HG02970 (cell line): ENCODE measurements around the gene PLK2.

ENCODE experiments used
- ATAC-seq: cut with Tn5 transposase; IDR thresholded peaks from one replicate; pipeline ENCODE4 v1.9.1; 2021; ENCODE audit warnings: mild to moderate bottlenecking, moderate library complexity, moderate number of reproducible peaks; ENCODE audit not compliant: unreplicated experiment, low FRiP score

PLK2 gene

DNA sequence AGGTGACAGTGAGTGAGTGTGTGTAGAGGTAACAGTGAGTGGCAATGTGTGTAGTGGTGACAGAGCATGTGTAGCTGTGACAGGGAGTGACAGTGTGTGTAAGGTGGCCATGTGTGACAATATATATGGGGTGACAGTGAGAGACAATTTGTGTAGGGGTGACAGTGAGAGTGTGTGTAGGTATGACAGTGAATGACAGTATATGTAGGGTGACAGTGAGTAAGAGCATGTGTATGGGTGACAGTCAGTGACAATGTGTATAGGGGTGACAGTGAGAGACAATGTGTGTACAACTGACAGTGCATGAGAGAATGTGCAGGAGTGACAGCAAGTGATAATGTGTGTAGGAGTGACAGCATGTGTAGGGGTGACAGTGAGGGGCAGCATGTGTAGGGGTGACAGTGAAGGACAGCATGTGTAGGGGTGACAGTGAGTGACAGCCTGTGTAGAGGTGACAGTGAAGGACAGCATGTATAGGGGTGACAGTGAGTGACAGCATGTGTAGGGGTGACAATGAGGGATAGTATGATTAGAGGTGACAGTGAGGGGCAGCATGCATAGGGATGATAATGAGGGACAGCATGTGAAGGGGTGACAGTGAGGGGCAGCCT lies 21.3 kb upstream of the PLK2 start:
- ATAC-seq, result no peak

DNA sequence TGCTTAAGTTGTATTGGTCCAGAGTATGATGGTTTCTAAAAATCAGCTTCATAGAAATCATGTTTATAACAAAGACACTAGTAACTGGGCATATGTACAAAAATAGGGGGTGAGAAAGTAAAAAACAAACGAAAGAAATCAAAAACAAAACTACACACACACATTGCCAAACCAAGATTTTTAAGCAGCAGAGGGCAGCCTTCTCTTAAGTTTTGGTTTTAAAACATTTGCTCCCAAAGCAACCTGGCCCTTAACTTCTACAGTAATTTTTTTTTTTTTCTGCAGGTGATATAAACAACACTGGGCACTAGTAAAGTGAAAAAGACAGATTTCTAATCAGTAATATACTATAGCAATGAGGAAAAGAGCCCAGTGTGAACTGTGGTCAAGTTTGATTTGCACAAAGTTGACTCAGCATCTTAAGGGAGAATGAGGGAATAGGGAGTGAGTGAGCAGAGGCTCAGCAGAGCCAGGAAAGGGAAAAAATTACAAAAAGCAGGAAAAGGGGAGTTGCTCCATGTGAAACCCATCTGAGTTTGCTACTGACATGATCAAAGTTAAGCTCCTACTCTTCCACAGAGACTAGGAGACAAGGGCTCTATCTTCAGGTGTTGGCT lies 18.0 kb upstream of the PLK2 start:
- no peak for ATAC-seq

DNA sequence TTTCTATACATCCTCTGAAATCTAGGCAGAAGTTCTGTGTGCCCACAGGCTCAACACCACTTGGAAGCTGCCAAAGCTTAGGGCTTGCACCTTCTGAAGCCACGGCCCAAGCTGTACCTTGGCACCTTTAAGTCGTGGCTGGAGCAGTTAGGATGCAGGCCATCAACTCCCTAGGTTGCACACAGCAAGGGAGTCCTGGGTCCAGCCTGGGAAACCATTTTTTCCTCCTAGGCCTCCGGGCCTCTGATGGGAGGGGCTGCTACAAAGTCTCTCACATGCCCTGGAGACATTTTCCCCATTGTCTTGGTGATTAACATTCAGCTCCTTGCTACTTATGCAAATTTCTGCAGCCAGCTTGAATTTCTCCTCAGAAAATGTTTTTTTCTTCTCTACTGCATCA lies 15.5 kb upstream of the PLK2 start:
- ATAC-seq, result no peak

DNA sequence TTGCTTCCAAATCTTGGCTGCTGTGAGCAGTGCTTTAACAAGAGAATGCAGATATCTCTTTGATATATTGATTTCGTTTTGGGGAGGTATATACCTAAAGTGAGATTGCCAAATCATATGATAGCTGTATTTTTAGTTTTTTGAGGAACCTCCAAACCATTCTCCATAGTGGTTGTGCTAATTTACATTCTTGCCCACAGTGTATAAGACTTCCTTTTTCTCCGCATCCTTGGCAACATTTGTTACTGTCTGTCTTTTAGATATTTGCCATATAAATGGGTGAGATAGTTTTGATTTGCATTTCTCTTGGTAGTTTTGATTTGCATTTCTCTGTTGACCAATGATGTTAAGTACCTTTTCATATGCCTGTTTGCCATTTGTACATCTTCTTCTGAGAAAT lies 10.0 kb upstream of the PLK2 start:
- ATAC-seq, result no peak

DNA sequence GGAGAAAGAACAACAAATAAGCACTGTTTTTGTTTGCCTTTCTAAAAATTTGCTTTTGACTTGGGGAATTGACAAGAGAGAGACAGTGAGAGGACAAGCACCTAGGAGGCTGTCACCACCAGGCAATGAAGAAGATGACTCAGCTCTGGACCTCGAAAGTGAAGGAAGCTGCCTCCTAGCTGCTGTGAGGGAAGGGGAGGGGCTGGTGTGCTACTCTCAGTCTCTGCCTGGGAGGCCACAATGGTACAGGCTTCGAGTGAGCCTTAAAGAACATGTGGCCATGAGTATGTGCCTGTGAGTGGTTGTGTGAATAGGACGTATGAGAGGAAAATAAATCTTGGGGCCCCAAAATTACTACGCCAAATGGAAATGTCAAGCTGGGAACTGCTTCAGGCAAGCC lies 7.1 kb upstream of the PLK2 start:
- peak; percentile 90 for ATAC-seq

DNA sequence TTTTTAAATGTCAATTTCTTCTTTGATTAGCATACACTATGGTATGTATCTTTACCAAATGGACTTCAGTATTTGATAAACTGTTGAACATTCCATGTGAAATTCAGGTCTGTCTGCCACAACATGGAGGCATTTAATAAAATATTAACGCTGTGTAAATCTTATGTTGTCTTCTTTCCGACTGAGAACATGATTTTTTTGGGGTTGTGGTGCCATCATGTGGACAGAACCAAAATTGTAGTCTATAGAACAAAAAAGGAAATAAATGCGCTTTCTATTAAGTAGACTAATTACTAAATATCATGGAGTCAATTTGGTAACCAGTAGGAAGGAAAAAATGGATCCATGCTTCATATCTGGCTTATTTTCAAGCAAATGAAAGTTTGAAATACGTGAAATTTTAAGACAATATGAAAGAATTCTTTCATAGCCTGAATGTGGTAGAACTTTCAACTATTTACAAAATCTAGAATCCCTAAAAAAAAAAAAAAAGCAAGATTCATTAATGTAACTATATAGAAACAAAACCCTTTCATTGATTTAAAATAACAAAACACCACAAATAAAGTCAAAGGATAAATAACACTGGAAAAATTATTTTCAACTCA lies 2.8 kb upstream of the PLK2 start:
- ATAC-seq, result no peak

DNA sequence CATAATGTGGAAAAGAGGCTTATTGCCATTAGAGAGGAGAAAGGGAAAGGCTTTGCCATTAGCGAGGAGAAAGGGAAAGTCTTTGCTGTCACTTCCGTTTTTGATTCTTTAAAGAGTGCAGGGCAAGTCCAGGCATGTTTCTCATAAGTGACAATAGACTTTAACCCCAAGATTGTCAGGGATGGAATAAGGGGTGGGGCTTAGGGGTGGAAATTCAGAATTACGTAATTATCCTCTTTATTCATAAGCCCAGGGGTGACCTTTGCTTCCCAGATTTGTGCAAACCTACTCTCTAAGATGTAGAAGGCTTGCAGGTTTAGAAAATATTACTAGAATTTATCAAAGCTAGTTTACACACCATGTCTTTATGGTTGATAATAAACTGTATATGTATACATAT lies 2.3 kb upstream of the PLK2 start:
- no peak for ATAC-seq

DNA sequence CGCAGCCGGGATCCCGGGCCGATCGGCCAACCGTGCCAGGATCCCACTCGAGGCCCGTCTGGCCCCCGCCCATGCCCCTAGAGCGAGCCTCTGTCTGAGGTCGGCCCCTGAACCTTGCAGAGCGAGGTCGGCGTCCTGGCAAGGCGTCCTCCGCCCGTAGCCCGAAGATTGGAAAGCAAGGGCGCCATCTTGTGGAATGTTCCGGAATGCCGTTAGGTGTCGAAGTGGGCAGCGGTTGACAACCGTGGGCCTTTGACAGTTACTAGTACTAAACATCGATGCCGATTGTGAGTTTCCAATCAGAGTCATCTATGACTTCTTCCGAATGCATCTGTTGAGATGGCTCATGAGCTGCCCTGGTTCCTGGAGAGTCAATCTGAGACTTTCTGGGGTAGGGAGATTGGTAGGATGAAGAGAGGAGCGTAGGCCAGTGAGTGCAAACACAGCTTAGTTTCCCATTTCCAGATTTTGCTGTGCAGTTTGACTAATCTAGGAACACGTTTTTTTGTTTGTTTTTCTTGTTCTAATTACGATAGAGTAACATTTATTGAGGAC lies 923 bp upstream of the PLK2 start:
- peak; percentile 70 for ATAC-seq

DNA sequence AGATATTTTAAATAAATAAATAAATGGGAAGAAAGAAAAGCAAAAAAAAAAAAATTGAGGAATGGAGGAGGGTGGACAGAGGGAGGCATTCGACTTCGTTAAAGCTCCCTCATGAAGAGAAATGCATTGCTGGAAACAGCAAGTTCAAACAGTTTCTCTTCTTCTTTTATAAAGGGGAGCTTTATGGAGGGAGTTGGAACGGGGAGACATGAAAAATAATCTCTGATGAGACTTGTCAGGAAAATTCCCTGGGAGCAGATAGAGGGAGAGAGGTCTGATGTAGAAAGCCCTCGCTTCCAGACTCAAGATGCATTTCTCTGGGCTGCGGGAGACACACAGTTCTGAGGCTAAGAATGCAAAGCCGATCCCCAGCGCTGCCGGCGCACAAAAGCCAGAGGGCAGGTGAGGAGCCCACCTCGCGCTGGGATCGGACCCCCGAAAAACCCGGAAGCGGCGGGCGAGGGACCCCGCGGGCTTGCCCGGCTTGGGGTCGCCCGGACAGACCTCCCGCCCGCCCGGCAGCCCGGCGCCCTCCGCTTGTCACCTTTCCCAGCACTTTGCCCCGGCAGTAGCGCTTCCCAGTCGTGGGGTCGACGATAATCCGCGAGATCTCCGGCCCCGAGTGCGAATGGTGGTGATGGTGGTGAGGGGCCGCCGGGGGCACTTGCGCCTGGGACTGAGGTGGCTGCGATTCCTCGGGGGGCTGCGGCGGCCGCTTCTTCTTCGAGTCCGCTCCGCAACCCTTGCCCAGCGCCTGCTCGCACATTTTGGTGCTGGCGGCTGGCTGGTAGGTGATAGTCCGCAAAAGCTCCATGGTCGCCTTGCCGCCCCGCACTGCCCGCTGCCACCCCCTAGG lies 512 bp downstream of the PLK2 start:
- peak; percentile 1 for ATAC-seq

DNA sequence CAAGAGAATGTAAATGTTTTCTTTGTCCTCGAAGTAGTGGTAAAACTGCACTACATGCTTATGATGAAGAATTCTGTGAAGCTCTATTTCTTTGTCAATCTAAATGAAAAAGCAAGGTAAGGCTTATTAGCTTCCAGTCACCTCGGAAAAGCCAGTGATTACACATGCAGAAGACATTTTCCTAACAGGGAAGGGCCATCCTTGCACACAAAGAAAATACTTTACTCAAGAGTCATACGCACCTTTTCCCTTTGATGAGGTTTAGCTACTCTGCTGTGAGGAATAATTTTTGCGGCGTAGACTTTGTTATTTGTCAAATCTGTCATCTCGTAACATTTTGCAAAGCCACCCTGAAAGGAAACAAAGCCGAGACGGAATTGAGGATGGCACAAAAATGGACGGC lies 1.1 kb downstream of the PLK2 start:
- ATAC-seq, result no peak

DNA sequence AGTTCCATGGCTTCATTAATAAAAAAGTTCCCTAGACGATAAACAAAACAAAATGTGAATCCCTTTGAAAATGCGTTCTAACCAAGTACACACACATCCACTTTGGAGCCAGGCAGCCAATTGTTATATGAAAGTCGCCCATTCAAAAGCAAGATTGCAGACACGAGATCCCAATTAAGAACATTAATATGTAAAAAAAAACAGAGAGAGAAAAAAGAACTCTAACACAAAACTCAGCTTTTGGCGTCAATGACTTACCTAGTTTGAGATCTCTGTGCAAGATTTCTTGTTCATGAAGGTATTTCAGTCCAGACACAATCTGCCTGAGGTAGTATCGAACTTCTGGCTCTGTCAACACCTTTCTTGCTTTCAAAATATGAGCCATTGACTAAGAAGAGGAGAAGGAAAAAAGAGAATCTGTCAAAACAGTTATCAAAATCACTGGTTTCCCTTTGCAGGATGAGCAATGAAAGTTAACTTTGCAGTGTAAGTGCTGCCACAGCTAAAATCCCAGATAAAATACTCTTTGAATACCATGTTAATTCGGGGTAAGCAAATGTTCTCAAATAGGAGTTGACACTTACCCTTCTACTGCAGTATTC lies 1.6 kb downstream of the PLK2 start:
- no peak for ATAC-seq

DNA sequence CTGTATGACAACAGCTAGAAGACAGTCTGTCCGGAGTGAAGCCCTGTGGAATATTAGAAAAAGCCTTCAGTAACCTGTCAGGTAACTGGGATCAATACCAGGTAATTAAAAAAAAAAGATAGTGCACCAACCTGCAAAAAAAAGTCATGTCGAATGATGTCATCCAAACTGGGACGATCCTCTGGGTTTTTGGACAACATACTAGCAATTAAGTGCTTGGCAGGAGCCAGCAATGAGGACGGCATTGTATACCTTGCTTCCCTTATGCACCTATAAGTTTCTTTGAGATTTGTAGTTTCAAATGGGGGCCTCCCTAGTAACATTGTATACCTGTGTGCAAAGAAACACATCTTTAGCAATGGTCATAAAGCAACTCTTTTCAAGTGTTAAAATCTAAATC lies 2.8 kb downstream of the PLK2 start:
- no peak for ATAC-seq

DNA sequence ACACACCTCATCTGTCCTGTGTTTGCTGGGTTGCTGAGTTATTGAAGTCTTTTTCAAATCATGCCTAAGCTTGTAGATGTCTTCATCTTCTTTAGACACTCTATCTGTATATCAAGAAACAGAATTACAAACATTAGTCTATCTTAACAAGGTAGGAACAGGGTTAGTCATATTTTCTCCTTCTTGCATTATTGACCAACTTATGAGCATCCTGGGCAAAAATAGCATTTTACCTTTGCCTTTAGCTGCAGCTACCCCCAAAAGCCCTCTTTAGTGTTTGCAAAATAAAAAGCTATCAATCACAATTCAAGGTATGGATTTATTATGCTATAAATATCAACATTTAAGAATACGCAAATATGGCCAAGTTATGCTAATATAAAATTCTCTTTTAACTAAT lies 3.4 kb downstream of the PLK2 start:
- ATAC-seq, result no peak

DNA sequence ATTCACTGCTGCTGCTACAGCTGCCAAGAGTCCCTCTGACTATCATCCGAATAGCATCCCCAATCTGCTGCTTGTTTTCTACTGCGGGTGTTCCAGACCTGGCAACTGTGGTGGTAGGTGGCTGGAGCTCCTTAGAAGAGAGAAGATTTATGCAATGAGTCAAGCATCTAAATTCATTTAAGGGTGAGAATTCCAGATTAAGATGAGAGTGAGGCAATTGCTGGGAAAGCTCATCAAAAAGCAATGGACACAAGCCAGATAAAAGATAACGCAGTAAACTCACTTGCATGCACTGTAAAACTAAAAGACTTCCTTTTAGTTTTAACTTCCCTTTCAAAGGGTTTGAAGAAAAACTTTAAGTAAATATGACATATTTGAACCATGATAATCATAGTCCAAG lies 3.9 kb downstream of the PLK2 start:
- ATAC-seq, result no peak

DNA sequence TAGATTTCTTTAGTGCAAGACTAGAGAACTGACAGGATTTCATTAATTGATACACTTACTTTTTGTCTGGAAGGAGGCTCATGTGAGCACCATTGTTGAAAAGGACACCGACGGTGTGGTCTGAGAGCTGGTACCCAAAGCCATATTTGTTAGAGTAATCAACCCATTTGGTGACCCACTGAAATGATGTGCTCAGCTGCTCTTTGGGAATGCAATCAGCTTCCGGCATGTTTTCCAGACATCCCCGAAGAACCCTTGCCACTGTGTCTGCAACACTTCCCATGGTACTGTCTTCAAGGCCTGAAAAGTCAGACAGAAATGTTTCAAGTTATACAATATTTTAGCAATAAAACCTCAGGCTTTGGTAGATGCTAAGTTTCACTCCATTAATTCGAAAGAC lies 4.4 kb downstream of the PLK2 start:
- ATAC-seq, result no peak

DNA sequence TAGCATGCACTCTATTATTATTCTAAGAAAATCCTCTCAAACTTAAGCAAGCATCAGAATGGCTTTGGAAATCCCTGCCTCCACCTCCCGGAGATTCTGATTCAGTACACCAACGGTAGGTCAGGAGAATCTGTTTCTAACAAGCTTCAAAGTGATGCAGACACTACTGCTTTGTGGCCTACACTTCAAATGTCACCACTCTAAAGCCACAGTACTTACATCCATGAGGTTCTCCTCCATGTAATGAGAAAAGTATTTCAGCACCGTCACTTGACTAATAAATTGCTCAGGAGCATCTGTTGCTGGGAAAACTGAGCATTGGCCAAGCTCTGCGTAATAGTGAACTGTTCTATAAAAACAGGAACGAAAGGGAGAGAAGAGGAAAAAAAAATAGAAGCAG lies 4.8 kb downstream of the PLK2 start:
- no peak for ATAC-seq

DNA sequence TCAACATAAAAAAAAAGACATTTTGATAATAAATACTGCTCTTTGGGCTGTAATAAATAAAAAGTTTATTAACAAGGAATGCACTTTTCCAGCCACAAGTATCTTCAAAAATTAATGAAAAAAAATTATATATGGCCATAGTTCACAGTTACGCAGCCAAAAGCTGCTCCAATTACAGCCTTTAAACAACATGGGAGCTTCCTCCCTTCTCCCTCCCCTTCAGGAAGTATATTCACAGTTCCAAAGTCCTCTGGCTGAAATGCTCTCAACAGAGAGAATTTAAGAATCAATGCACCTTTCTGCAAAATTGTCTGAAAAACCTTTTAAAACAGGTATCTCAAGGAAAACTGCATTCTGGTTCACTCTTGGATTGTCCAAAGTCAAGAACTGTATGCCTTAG lies 5.9 kb downstream of the PLK2 start:
- no peak for ATAC-seq

DNA sequence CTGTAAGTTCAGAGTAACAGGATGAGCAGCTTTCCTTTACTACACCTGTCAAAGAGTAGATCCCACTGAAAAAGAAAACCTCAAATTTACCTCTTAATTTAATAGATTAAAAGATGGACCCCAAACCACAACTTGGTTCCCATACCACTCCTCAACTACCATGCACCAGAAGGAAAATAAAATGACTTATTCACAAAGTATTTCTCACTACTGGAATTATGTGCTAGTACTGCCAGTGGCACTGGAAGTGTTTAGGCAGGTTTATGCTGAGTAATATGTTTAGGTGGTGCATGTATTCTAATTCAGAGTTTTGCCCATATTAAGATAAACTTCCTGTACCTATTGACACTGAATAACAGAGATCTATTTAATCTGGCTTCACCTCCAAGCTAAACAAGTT lies 6.6 kb downstream of the PLK2 start:
- no peak for ATAC-seq

DNA sequence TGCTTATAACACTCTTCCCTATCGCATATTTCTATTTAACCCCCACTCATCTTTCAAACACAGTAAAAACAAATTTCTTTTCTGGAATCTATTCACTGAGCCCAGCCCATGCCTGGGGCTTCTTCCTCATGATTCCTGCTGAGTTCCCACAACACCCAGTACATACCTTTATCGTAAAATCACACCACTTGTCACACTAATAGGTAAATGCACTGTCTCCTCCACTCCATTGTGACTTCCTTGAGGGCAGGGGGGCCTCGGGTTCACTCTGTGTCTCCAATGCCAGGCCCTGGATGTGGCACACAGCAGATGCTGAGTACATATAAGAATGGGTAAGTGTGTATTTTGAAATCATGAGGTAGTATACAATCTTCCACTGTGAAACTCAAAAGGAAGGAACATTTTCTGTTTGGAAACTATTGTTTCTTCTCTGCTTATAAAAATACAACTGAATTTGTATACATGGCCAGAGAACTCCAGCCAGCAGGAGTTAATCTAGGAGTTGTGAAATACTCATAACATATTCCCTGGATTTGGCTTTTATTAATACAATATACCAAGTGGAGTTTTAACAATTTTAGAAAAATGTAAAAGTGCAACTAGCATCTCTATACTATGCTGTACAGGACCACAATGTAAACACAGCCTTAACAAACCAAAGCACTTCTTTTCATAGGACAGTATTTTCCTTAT lies 7.2 kb downstream of the PLK2 start:
- no peak for ATAC-seq
